TTC549 (cell line): Measurements from ENCODE around the gene STRN4.

Source experiments
- FAIRE-seq: peaks from 2 replicates; lab custom pipeline; 2012; peaks lifted over from hg19 to GRCh38; lab: Jason Lieb, UNC

STRN4 gene

GRCh38 chr19:46742926-46743480 lies 3.2 kb downstream of the STRN4 start:
- FAIRE-seq = no peak

GRCh38 chr19:46741447-46741846 lies 4.8 kb downstream of the STRN4 start:
- no peak for FAIRE-seq

- FAIRE-seq = no peak
These were observed 6.9 kb downstream of the STRN4 start for GRCh38 chr19:46739290-46739771.

- no peak for FAIRE-seq
These were observed 8.5 kb downstream of the STRN4 start for GRCh38 chr19:46737761-46738171.

GRCh38 chr19:46737298-46737654 lies 9.0 kb downstream of the STRN4 start:
- FAIRE-seq = no peak

GRCh38 chr19:46736531-46737297 lies 9.5 kb downstream of the STRN4 start:
- FAIRE-seq = no peak

GRCh38 chr19:46733690-46734292 lies 12.5 kb downstream of the STRN4 start:
- FAIRE-seq = no peak

- no peak for FAIRE-seq
These were observed 13.1 kb downstream of the STRN4 start for GRCh38 chr19:46732966-46733689.

GRCh38 chr19:46732172-46732938 lies 13.9 kb downstream of the STRN4 start:
- FAIRE-seq = no peak

- no peak for FAIRE-seq
These were observed 14.7 kb downstream of the STRN4 start for GRCh38 chr19:46731584-46731983.

GRCh38 chr19:46731007-46731501 lies 15.2 kb downstream of the STRN4 start:
- FAIRE-seq = no peak

GRCh38 chr19:46730595-46730994 lies 15.7 kb downstream of the STRN4 start:
- FAIRE-seq = no peak

GRCh38 chr19:46730187-46730586 lies 16.1 kb downstream of the STRN4 start:
- no peak for FAIRE-seq

- FAIRE-seq = no peak
These were observed 16.6 kb downstream of the STRN4 start for GRCh38 chr19:46729696-46730095.

GRCh38 chr19:46728693-46729339 lies 17.4 kb downstream of the STRN4 start:
- FAIRE-seq = no peak

- FAIRE-seq = no peak
These were observed 18.0 kb downstream of the STRN4 start for GRCh38 chr19:46728208-46728607.

- FAIRE-seq = no peak
These were observed 18.5 kb downstream of the STRN4 start for GRCh38 chr19:46727757-46728156.

GRCh38 chr19:46726971-46727501 lies 19.2 kb downstream of the STRN4 start:
- no peak for FAIRE-seq

- FAIRE-seq = no peak
These were observed 19.7 kb downstream of the STRN4 start for GRCh38 chr19:46726551-46726950.

- no peak for FAIRE-seq
These were observed 20.3 kb downstream of the STRN4 start for GRCh38 chr19:46725859-46726393.
